HCT116 (cell line): ENCODE results near the gene SUMO4. TPM values are rescaled to one million over a fixed set of nuclear protein-coding genes. Genes with fewer than 3 reads are reported as not detected.

Experiments used
- ATAC-seq: fragments of 200-7000 bp; cut with Tn5 transposase; 2 replicates; pipeline ENCODE4 v1.9.1; 2020; ENCODE audit warnings: mild to moderate bottlenecking, moderate library complexity
- BruUV-seq: library from RNA; stranded (reverse); fragments of 400-500 nt; replicated peaks from 2 replicates; lab custom pipeline; 2021; lab: Mats Ljungman, UMichigan
- CTCF ChIA-PET: fragments of 300-600 bp; sonication (Branson Sonifier 250); formaldehyde crosslinking; loops from one replicate; lab custom pipeline; 2021; ENCODE audit warnings: antibody characterized with exemption; lab: Charles Lee
- POLR2A ChIA-PET: fragments of 300-600, 350-600 bp; sonication (Branson Sonifier 250); formaldehyde crosslinking; loops from one replicate; lab custom pipeline; 2021; ENCODE audit warnings: antibody characterized with exemption; lab: Charles Lee
- RAD21 ChIA-PET, 2 experiments: fragments of 300-600 bp; sonication (Branson Sonifier 250); formaldehyde crosslinking; loops; one replicate each; lab custom pipeline; 2023; ENCODE audit warnings: low total read pairs in 2 of 2; ENCODE audit not compliant: uncharacterized antibody in 2 of 2, unreplicated experiment in 2 of 2, low non-redundant PET in 1 of 2; lab: Charles Lee
- DNase-seq: peaks from one replicate; pipeline ENCODE4 v3.0.0-alpha.2; 2010; ENCODE audit warnings: low read depth, low spot score
- H2AFZ ChIP-seq: fragments of 200-600 bp; shearing (Covaris generic), sonication (generic); 2 replicates; pipeline ENCODE4 v1.6.1; 2017; ENCODE audit warnings: low read depth, mixed run types, mixed read lengths, antibody characterized with exemption, low read length; ENCODE audit not compliant: poor library complexity, severe bottlenecking
- H3K27ac ChIP-seq: 2 replicates; pipeline ENCODE4 v1.5.1; 2012; ENCODE audit warnings: low read depth, low read length
- H3K27me3 ChIP-seq: fragments of 200-600 bp; sonication (generic); 2 replicates; pipeline ENCODE4 v1.6.1; 2016; ENCODE audit warnings: mixed run types, low read length, mixed read lengths; ENCODE audit not compliant: insufficient read depth
- H3K36me3 ChIP-seq, 2 experiments: fragments of 200-500 bp in 1 of 2; fragments of 200-600 bp in 1 of 2; sonication (Bioruptor generic) in 1 of 2; sonication (generic) in 1 of 2; 2 replicates each; pipeline versions ENCODE4 v1.5.1 to v1.6.1; 2014 to 2016; ENCODE audit warnings: low read length in 2 of 2, inconsistent platforms in 1 of 2, mixed read lengths in 1 of 2, mixed run types in 1 of 2; ENCODE audit not compliant: insufficient read depth in 2 of 2, control insufficient read depth in 1 of 2
- H3K4me1 ChIP-seq, 2 experiments: fragments of 200-600 bp in 1 of 2; sonication (generic) in 1 of 2; 2 replicates each; pipeline versions ENCODE4 v1.5.1 to v1.6.1; 2012 to 2017; ENCODE audit warnings: low read length in 2 of 2, inconsistent platforms in 1 of 2, mild to moderate bottlenecking in 1 of 2, mixed read lengths in 1 of 2, mixed run types in 1 of 2, moderate library complexity in 1 of 2; ENCODE audit not compliant: insufficient read depth in 2 of 2, control insufficient read depth in 1 of 2
- H3K4me2 ChIP-seq: fragments of 200-600 bp; sonication (generic); 2 replicates; pipeline ENCODE4 v1.6.1; 2017; ENCODE audit warnings: mixed run types, low read length, mixed read lengths
- H3K4me3 ChIP-seq, 2 experiments: fragments of 200-600 bp in 1 of 2; sonication (generic) in 1 of 2; replicated peaks in 1 of 2; 2 replicates each; pipeline ENCODE4 v1.5.1; 2011 to 2016; ENCODE audit warnings: low read length in 2 of 2, control low read depth in 1 of 2, low read depth in 1 of 2, mild to moderate bottlenecking in 1 of 2, mixed read lengths in 1 of 2, mixed run types in 1 of 2
- H3K79me2 ChIP-seq: fragments of 200-600 bp; sonication (generic); 2 replicates; pipeline ENCODE4 v1.6.1; 2017; ENCODE audit warnings: mild to moderate bottlenecking, mixed run types, low read length, moderate library complexity, mixed read lengths; ENCODE audit not compliant: insufficient read depth
- H3K9ac ChIP-seq: fragments of 200-600 bp; sonication (generic); 2 replicates; pipeline ENCODE4 v1.6.1; 2016; ENCODE audit warnings: low read length, mixed read lengths
- H3K9me2 ChIP-seq: fragments of 200-600 bp; sonication (generic), shearing (Covaris generic); 2 replicates; pipeline ENCODE4 v1.6.1; 2017; ENCODE audit warnings: mixed run types, mild to moderate bottlenecking, moderate library complexity; ENCODE audit not compliant: insufficient read depth
- H3K9me3 ChIP-seq, 2 experiments: fragments of 200-500 bp in 1 of 2; fragments of 200-600 bp in 1 of 2; sonication (Bioruptor generic) in 1 of 2; sonication (generic) in 1 of 2; 2 replicates each; pipeline ENCODE4 v1.6.1; 2014 to 2017; ENCODE audit warnings: low read length in 2 of 2, mixed read lengths in 2 of 2, inconsistent platforms in 1 of 2, low read depth in 1 of 2, mild to moderate bottlenecking in 1 of 2, mixed run types in 1 of 2, moderate library complexity in 1 of 2; ENCODE audit not compliant: control insufficient read depth in 1 of 2, insufficient read depth in 1 of 2
- H4K20me1 ChIP-seq: fragments of 200-600 bp; sonication (generic), shearing (Covaris generic); 2 replicates; pipeline ENCODE4 v1.6.1; 2017; ENCODE audit warnings: mixed run types, mild to moderate bottlenecking, moderate library complexity; ENCODE audit not compliant: insufficient read depth
- POLR2AphosphoS5 ChIP-seq: IDR thresholded peaks from 2 replicates; pipeline ENCODE4 v1.6.1; 2011; ENCODE audit warnings: mild to moderate bottlenecking, low read depth, low read length, moderate library complexity
- RAD21 ChIP-seq: IDR thresholded peaks from 2 replicates; pipeline ENCODE4 v1.6.1; 2012; ENCODE audit warnings: low read depth, mild to moderate bottlenecking
- SIN3A ChIP-seq: IDR thresholded peaks from 2 replicates; pipeline ENCODE4 v1.6.1; 2012; ENCODE audit warnings: low read depth
- ZFX ChIP-seq: fragments of 450-650 bp; IDR thresholded peaks from 2 replicates; pipeline ENCODE4 v1.6.1; 2017
- intact Hi-C: fragments of 100-400 bp; cut with micrococcal nuclease; formaldehyde crosslinking; loops from 2 replicates; pipeline ENCODE4 v1.10.0; 2022
- total RNA-seq: library from RNA; stranded (reverse); gene quantifications from one replicate; pipeline ENCODE4 v1.2.1, GENCODE V29; 2021; ENCODE audit not compliant: unreplicated experiment
- TF ChIP-seq, protein P1 (sequence below): IDR thresholded peaks from 2 replicates; pipeline ENCODE4 v1.6.1; 2011; ENCODE audit warnings: mild to moderate bottlenecking, low read length, moderate library complexity; ENCODE audit not compliant: insufficient replicate concordance; ENCODE audit errors: extremely low read depth
- TF ChIP-seq, protein P2 (sequence below), 3 experiments: fragments of 200-600 bp in 1 of 3; sonication (generic) in 1 of 3; IDR thresholded peaks in 2 of 3; conservative IDR thresholded peaks in 1 of 3; 2 replicates each; pipeline ENCODE4 v1.5.1; 2012 to 2017; ENCODE audit warnings: low read depth in 2 of 3, low read length in 2 of 3, antibody characterized with exemption in 1 of 3, borderline replicate concordance in 1 of 3, control low read depth in 1 of 3, mild to moderate bottlenecking in 1 of 3, mixed read lengths in 1 of 3, mixed run types in 1 of 3, moderate library complexity in 1 of 3; ENCODE audit not compliant: insufficient read depth in 1 of 3

SUMO4 gene
- total RNA-seq, 1 experiment from 2014 or later: 1.6 TPM

DNA sequence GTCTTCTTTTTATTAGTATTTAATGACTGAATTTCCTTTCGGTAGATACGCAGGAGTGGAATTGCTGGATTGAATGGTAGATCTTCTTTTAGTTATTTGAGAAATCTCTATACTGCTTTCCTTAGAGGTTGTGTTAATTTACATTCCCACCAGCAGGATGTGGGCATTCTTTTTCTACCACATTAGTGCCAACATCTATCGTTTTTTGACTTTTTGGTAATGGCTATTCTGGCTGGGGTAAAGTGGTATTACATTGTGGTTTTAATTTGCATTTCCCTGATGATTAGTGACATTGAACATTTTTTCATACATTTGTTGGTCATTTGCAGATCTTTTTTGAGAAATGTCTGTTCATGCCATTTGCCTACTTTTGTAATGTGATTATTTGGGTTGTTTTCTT, 37.1 kb downstream of the SUMO4 start:
- Histone ChIP-seq H3K9me3 (no peaks in the 10 kb centered on the region), H3K9ac (no peak overlapping the region), H3K36me3 (no peaks in the 10 kb centered on the region), H3K4me1 (peaks cover 0 to 2% of the 10 kb centered on the region in 2 experiments; a peak in 1 of 4 replicates), H4K20me1 (no peaks in the 10 kb centered on the region), H3K27me3 (no peaks in the 10 kb centered on the region), H2AFZ (no peak overlapping the region), H3K27ac (no peak overlapping the region), H3K4me3 (no peak overlapping the region), H3K79me2 (no peaks in the 10 kb centered on the region), H3K9me2 (no peaks in the 10 kb centered on the region), H3K4me2 (no peak overlapping the region)
- no peak for DNase-seq
- CTCF ChIA-PET: no interaction called here
- no TSS peak for BruUV-seq
- RAD21 ChIA-PET: no interaction called here
- POLR2A ChIA-PET: no interaction called here
- no peak for TF ChIP-seq POLR2AphosphoS5
- no peak for ATAC-seq
- intact Hi-C loops: no loop called here

DNA sequence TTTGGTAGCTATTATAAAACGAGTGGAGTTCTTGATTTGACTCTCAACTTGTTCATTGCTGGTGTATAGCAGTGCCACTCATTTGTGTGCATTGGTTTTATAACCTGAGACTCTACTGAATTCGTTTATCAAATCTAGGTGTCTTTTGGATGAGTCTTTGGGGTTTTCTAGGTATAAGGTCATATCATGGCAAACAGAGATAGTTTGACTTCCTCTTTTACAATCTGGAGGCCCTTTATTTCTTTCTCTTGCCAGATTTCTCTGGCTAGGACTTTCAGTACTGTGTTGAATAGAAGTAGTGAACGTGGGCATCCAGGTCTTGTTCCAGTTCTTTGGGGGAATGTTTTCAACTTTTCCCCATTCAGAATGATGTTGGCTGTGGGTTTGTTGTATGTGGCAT, 38.8 kb downstream of the SUMO4 start:
- no peaks in the 10 kb centered on the region for H3K9me3 ChIP-seq
- RAD21 ChIA-PET: no interaction called here
- no peaks in the 10 kb centered on the region for H3K9me2 ChIP-seq
- H3K27me3 ChIP-seq: no peaks in the 10 kb centered on the region
- H4K20me1 ChIP-seq: no peaks in the 10 kb centered on the region
- H3K27ac ChIP-seq: no peak overlapping the region
- H3K4me3 ChIP-seq: no peak overlapping the region
- BruUV-seq: no TSS peak
- H3K9ac ChIP-seq: no peak overlapping the region
- intact Hi-C loops: no loop called here
- CTCF ChIA-PET: no interaction called here
- H2AFZ ChIP-seq: no peak overlapping the region
- H3K4me2 ChIP-seq: no peak overlapping the region
- H3K79me2 ChIP-seq: no peaks in the 10 kb centered on the region
- no peaks in the 10 kb centered on the region for H3K4me1 ChIP-seq
- no peak for ATAC-seq
- TF ChIP-seq ZFX (no peak), RAD21 (no peak), SIN3A (no peak)
- TF ChIP-seq, protein P1, sequence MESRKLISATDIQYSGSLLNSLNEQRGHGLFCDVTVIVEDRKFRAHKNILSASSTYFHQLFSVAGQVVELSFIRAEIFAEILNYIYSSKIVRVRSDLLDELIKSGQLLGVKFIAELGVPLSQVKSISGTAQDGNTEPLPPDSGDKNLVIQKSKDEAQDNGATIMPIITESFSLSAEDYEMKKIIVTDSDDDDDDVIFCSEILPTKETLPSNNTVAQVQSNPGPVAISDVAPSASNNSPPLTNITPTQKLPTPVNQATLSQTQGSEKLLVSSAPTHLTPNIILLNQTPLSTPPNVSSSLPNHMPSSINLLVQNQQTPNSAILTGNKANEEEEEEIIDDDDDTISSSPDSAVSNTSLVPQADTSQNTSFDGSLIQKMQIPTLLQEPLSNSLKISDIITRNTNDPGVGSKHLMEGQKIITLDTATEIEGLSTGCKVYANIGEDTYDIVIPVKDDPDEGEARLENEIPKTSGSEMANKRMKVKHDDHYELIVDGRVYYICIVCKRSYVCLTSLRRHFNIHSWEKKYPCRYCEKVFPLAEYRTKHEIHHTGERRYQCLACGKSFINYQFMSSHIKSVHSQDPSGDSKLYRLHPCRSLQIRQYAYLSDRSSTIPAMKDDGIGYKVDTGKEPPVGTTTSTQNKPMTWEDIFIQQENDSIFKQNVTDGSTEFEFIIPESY: no peak
- TF ChIP-seq, protein P2, sequence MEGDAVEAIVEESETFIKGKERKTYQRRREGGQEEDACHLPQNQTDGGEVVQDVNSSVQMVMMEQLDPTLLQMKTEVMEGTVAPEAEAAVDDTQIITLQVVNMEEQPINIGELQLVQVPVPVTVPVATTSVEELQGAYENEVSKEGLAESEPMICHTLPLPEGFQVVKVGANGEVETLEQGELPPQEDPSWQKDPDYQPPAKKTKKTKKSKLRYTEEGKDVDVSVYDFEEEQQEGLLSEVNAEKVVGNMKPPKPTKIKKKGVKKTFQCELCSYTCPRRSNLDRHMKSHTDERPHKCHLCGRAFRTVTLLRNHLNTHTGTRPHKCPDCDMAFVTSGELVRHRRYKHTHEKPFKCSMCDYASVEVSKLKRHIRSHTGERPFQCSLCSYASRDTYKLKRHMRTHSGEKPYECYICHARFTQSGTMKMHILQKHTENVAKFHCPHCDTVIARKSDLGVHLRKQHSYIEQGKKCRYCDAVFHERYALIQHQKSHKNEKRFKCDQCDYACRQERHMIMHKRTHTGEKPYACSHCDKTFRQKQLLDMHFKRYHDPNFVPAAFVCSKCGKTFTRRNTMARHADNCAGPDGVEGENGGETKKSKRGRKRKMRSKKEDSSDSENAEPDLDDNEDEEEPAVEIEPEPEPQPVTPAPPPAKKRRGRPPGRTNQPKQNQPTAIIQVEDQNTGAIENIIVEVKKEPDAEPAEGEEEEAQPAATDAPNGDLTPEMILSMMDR (IDR thresholded peaks at IDR 0.05 in 2 of 3, conservative IDR thresholded peaks at IDR 0.05 in 1 of 3; ENCODE audit: borderline replicate concordance in 1 of 3, insufficient read depth in 1 of 3, low read depth in 2 of 3, low read length in 2 of 3): no peak
- TF ChIP-seq, all 23 proteins: peak for 0
- no peaks in the 10 kb centered on the region for H3K36me3 ChIP-seq
- POLR2A ChIA-PET: no interaction called here
- DNase-seq: no peak
